GM12878 (cell line): ENCODE results near the gene FHL2.

Source experiments
- ATF2 ChIP-seq: IDR thresholded peaks from 2 replicates; pipeline ENCODE4 v1.6.1; 2012; ENCODE audit warnings: low read length, inconsistent platforms
- BHLHE40 ChIP-seq, 2 experiments: fragments of 450-650 bp in 1 of 2; IDR thresholded peaks; 2 replicates each; pipeline ENCODE4 v1.6.1; 2011 to 2017; ENCODE audit warnings: low read depth in 2 of 2, borderline replicate concordance in 1 of 2, improper control_type of control experiment in 1 of 2, low read length in 1 of 2, mild to moderate bottlenecking in 1 of 2
- CEBPB ChIP-seq, 2 experiments: fragments of 150-350 bp in 1 of 2; IDR thresholded peaks; 2 replicates each; pipeline ENCODE4 v1.6.1; 2012 to 2014; ENCODE audit warnings: low read depth in 2 of 2, low read length in 2 of 2, borderline replicate concordance in 1 of 2, inconsistent platforms in 1 of 2
- CTCF ChIP-seq, 3 experiments: IDR thresholded peaks in 2 of 3; conservative IDR thresholded peaks in 1 of 3; 2 replicates each; pipeline ENCODE4 v1.5.1; 2011; ENCODE audit warnings: low read depth in 3 of 3, low read length in 3 of 3, mild to moderate bottlenecking in 3 of 3, control low read depth in 2 of 3, moderate library complexity in 2 of 3, inconsistent platforms in 1 of 3, mixed read lengths in 1 of 3; ENCODE audit not compliant: control insufficient read depth in 2 of 3, insufficient read depth in 1 of 3; ENCODE audit errors: extremely low read depth in 1 of 3
- DPF2 ChIP-seq: fragments of 450-650 bp; IDR thresholded peaks from 2 replicates; pipeline ENCODE4 v1.6.1; 2017; ENCODE audit warnings: mild to moderate bottlenecking
- EP300 ChIP-seq, 2 experiments: fragments of 150-350 bp in 1 of 2; IDR thresholded peaks; 2 replicates each; pipeline ENCODE4 v1.6.1; 2011 to 2012; ENCODE audit warnings: low read depth in 2 of 2, low read length in 2 of 2, borderline replicate concordance in 1 of 2, improper control_type of control experiment in 1 of 2, inconsistent platforms in 1 of 2; ENCODE audit not compliant: control insufficient read depth in 1 of 2
- EZH2 ChIP-seq: IDR thresholded peaks from 2 replicates; pipeline ENCODE4 v1.6.1; 2012; ENCODE audit warnings: low read depth, mild to moderate bottlenecking, control low read depth, inconsistent platforms, low read length, borderline replicate concordance; ENCODE audit not compliant: control insufficient read depth
- NFYB ChIP-seq: IDR thresholded peaks from 2 replicates; pipeline ENCODE4 v1.6.1; 2011; ENCODE audit warnings: low read depth, mild to moderate bottlenecking, low read length, improper control_type of control experiment, moderate library complexity; ENCODE audit not compliant: insufficient read depth
- POLR2A ChIP-seq: IDR thresholded peaks from 2 replicates; pipeline ENCODE4 v1.6.1; 2011; ENCODE audit warnings: low read depth, mild to moderate bottlenecking, low read length
- SIN3A ChIP-seq: IDR thresholded peaks from 2 replicates; pipeline ENCODE4 v1.6.1; 2012; ENCODE audit warnings: low read depth, low read length, improper control_type of control experiment
- TF ChIP-seq, protein P1 (sequence below): fragments of 450-650 bp; IDR thresholded peaks from 2 replicates; pipeline ENCODE4 v1.6.1; 2017; ENCODE audit warnings: mild to moderate bottlenecking
- TF ChIP-seq, protein P2 (sequence below): IDR thresholded peaks from 2 replicates; pipeline ENCODE4 v1.6.1; 2011; ENCODE audit warnings: borderline replicate concordance, low read depth, mild to moderate bottlenecking, moderate library complexity, mixed read lengths, low read length; ENCODE audit not compliant: insufficient read depth; ENCODE audit errors: extremely low read length

- no peak for TF ChIP-seq POLR2A
- TF ChIP-seq, protein P1, sequence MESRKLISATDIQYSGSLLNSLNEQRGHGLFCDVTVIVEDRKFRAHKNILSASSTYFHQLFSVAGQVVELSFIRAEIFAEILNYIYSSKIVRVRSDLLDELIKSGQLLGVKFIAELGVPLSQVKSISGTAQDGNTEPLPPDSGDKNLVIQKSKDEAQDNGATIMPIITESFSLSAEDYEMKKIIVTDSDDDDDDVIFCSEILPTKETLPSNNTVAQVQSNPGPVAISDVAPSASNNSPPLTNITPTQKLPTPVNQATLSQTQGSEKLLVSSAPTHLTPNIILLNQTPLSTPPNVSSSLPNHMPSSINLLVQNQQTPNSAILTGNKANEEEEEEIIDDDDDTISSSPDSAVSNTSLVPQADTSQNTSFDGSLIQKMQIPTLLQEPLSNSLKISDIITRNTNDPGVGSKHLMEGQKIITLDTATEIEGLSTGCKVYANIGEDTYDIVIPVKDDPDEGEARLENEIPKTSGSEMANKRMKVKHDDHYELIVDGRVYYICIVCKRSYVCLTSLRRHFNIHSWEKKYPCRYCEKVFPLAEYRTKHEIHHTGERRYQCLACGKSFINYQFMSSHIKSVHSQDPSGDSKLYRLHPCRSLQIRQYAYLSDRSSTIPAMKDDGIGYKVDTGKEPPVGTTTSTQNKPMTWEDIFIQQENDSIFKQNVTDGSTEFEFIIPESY = no peak
- TF ChIP-seq, protein P2, sequence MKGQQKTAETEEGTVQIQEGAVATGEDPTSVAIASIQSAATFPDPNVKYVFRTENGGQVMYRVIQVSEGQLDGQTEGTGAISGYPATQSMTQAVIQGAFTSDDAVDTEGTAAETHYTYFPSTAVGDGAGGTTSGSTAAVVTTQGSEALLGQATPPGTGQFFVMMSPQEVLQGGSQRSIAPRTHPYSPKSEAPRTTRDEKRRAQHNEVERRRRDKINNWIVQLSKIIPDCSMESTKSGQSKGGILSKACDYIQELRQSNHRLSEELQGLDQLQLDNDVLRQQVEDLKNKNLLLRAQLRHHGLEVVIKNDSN = no peak
- TF ChIP-seq CTCF (IDR thresholded peaks at IDR 0.05 in 2 of 3, conservative IDR thresholded peaks at IDR 0.05 in 1 of 3; ENCODE audit: control insufficient read depth in 2 of 3, extremely low read depth in 1 of 3, insufficient read depth in 1 of 3, low read depth in 3 of 3, low read length in 3 of 3) = no peak
- no peak for TF ChIP-seq NFYB
- no peak for TF ChIP-seq BHLHE40 (IDR thresholded peaks at IDR 0.05; ENCODE audit: borderline replicate concordance in 1 of 2, low read depth in 2 of 2, low read length in 1 of 2)
- TF ChIP-seq EZH2 = no peak
- TF ChIP-seq EP300 (IDR thresholded peaks at IDR 0.05; ENCODE audit: borderline replicate concordance in 1 of 2, control insufficient read depth in 1 of 2, low read depth in 2 of 2, low read length in 2 of 2) = no peak
- TF ChIP-seq DPF2 = no peak
- no peak for TF ChIP-seq ATF2
- no peak for TF ChIP-seq CEBPB (IDR thresholded peaks at IDR 0.05; ENCODE audit: borderline replicate concordance in 1 of 2, low read depth in 2 of 2, low read length in 2 of 2)
- no peak for TF ChIP-seq SIN3A
These were observed 23.9 kb upstream of the FHL2 start for GRCh38 chr2:105422801-105423200.
